Mammary epithelial cell (primary cell): ENCODE data around the gene LRRN2.

Experiments
- EZH2 ChIP-seq: IDR thresholded peaks from 2 replicates; pipeline ENCODE4 v1.6.1; 2012; ENCODE audit warnings: low read length, inconsistent platforms, borderline replicate concordance
- TF ChIP-seq, protein P1 (sequence below), 2 donors: IDR thresholded peaks in 1 of 2; conservative IDR thresholded peaks in 1 of 2; 2 replicates each; pipeline ENCODE4 v1.5.1; 2011 to 2012; ENCODE audit warnings: inconsistent platforms in 2 of 2, low read length in 2 of 2, mild to moderate bottlenecking in 2 of 2, control low read depth in 1 of 2, low read depth in 1 of 2; ENCODE audit not compliant: insufficient read depth in 1 of 2; ENCODE audit errors: extremely low read depth in 1 of 2

DNA sequence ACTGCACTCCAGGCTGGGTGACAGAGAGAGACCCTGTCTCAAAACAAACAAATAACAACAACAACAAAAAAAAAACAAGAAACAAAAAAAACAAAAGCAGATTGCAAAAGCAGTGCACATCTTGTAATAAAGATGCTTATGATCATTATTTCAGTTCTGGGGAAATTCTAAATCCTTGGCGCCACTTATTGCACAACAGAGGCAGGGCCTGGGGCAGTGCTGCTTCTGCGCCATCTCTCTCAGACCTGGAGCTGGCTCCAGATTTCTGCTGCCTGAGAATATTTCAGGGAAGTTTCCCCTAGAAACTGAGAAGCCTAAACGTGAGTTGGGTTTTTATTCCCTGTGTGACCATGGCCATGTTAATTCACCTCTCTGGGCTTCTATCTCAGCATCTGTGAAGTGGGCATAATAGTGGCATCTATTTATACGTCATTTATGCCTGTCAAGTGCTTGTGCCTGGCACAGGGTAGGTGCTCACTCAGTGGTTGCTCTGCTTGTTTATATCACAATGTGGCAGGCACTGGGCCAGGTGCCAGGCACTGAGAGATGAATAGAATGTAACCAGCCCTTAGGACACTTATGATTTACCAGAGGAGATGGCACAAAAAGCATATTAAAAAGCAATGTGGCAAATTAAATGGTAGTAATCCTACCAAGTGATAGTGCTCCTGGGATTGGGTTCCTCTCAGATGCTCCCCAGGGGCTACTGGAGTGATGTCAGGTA, 101.5 kb downstream of the LRRN2 start:
- no peak for TF ChIP-seq EZH2
- TF ChIP-seq, protein P1, sequence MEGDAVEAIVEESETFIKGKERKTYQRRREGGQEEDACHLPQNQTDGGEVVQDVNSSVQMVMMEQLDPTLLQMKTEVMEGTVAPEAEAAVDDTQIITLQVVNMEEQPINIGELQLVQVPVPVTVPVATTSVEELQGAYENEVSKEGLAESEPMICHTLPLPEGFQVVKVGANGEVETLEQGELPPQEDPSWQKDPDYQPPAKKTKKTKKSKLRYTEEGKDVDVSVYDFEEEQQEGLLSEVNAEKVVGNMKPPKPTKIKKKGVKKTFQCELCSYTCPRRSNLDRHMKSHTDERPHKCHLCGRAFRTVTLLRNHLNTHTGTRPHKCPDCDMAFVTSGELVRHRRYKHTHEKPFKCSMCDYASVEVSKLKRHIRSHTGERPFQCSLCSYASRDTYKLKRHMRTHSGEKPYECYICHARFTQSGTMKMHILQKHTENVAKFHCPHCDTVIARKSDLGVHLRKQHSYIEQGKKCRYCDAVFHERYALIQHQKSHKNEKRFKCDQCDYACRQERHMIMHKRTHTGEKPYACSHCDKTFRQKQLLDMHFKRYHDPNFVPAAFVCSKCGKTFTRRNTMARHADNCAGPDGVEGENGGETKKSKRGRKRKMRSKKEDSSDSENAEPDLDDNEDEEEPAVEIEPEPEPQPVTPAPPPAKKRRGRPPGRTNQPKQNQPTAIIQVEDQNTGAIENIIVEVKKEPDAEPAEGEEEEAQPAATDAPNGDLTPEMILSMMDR (conservative IDR thresholded peaks at IDR 0.05 in 1 of 2, IDR thresholded peaks at IDR 0.05 in 1 of 2; ENCODE audit: extremely low read depth in 1 of 2, insufficient read depth in 1 of 2, low read depth in 1 of 2, low read length in 2 of 2) = no peak
